Measurements from ENCODE around the gene ZNF670.

ZNF670 gene

GRCh38 chr1:247113094-247113497 is 34.5 kb upstream of the ZNF670 start:
- no peak for DNase-seq
- peaks cover 0 to 3% of the 10 kb centered on the region in 2 donors for H3K27me3 ChIP-seq
- H3K9me3 ChIP-seq = no peaks in the 10 kb centered on the region
- intact Hi-C loops (cut with DNase I; ENCODE audit: low total_unique reads) = loop anchor here (10.0 kb wide), 1 partner anchor 52 kb away; no protein-coding TSS in a partner anchor
- H3K4me1 ChIP-seq = peaks cover 0 to 14% (median 11%) of the 10 kb centered on the region in 4 donors
- H3K4me3 ChIP-seq = no peak overlapping the region
- H3K27ac ChIP-seq = no peak overlapping the region
- no peaks in the 10 kb centered on the region for H3K36me3 ChIP-seq
- TF ChIP-seq, protein P1, sequence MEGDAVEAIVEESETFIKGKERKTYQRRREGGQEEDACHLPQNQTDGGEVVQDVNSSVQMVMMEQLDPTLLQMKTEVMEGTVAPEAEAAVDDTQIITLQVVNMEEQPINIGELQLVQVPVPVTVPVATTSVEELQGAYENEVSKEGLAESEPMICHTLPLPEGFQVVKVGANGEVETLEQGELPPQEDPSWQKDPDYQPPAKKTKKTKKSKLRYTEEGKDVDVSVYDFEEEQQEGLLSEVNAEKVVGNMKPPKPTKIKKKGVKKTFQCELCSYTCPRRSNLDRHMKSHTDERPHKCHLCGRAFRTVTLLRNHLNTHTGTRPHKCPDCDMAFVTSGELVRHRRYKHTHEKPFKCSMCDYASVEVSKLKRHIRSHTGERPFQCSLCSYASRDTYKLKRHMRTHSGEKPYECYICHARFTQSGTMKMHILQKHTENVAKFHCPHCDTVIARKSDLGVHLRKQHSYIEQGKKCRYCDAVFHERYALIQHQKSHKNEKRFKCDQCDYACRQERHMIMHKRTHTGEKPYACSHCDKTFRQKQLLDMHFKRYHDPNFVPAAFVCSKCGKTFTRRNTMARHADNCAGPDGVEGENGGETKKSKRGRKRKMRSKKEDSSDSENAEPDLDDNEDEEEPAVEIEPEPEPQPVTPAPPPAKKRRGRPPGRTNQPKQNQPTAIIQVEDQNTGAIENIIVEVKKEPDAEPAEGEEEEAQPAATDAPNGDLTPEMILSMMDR (IDR thresholded peaks at IDR 0.05) = no peak

- H3K27ac ChIP-seq = peak overlapping the region; percentile 79 to 95
- TF ChIP-seq, protein P1 (IDR thresholded peaks at IDR 0.05) = no peak
- DNase-seq = no peak
- no peaks in the 10 kb centered on the region for H3K9me3 ChIP-seq
- no peaks in the 10 kb centered on the region for H3K36me3 ChIP-seq
- H3K4me3 ChIP-seq = peak overlapping the region; percentile 74 to 100
- intact Hi-C loops (cut with DNase I; ENCODE audit: low total_unique reads) = loop anchor here (10.0 kb wide), 1 partner anchor 52 kb away; no protein-coding TSS in a partner anchor
- peaks cover 0 to 14% (median 11%) of the 10 kb centered on the region in 4 donors for H3K4me1 ChIP-seq
- peaks cover 0 to 3% of the 10 kb centered on the region in 2 donors for H3K27me3 ChIP-seq
Measured at GRCh38 chr1:247112479-247112781, 33.8 kb upstream of the ZNF670 start.

DNA sequence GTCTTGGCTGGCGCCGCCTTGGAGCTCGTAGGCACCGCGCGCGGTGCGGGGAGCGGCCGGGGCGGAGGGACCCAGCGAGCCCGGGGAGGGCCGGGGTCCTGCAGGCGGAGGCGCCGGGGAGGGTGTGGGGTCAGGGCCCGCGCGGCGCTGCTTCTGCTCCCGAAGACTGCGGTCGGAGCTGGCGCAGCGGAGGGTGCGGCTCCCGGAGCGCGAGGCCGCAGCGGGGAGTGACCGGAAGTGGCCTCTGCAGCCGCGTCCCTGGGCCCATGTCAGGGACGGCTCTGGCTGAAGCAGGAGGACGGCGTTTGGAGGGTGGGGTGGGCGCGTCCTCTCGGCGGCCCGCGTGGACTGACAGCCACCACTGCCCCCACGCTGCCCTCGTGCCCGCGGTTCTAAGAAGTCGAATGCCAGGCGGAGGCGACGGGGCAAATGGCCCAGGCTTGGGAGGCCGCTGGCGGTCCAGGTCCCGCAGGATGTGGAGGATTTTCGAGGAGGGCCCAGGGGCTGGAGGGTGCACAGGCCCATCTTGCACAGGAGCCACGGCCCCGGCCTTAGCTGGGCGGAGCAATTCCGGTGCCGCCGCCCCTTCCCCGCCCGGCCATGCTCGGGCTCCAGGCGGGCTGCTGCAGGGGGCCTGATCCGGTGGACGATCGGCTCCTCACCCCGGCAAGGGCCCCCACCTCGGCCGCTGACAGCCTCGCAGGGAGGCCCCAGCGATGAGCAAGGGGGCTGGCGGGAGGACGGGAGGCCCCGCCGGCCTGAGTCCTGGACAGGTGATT is 33.3 kb upstream of the ZNF670 start:
- DNase-seq = peak; percentile 63 to 87
- peaks cover 0 to 3% of the 10 kb centered on the region in 2 donors for H3K27me3 ChIP-seq
- peak overlapping the region; percentile 79 to 95 for H3K27ac ChIP-seq
- no peaks in the 10 kb centered on the region for H3K9me3 ChIP-seq
- H3K4me1 ChIP-seq = peaks cover 0 to 14% (median 11%) of the 10 kb centered on the region in 4 donors
- H3K4me3 ChIP-seq = peak overlapping the region; percentile 74 to 100
- TF ChIP-seq, protein P1 (IDR thresholded peaks at IDR 0.05) = no peak
- intact Hi-C loops (cut with DNase I; ENCODE audit: low total_unique reads) = loop anchor here (10.0 kb wide), 1 partner anchor 53 kb away; no protein-coding TSS in a partner anchor
- no peaks in the 10 kb centered on the region for H3K36me3 ChIP-seq

DNA sequence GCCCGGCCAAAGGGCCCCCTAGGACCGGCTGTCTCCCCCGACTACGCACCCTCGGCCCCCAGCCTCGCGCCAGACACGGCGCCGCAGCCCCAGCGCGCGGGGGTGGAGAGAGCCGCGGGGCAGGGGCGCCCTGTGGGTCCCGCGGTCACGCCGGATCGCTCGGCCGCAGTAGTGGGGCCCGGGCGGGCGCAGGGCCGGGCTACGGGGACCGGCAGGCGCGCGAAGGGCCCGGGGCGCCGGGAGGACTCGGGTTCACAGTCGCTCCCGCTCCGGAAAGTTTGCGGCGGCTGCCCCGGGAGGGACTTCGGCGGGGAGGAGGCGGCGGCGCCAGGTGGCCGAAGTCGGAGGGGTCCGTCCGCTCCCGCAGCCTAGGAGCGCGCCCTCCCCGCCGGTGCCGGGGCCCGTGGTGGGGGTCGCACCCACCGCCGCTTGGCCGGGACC is 32.7 kb upstream of the ZNF670 start:
- DNase-seq = no peak

GRCh38 chr1:247110627-247111258 is 32.1 kb upstream of the ZNF670 start:
- peak overlapping the region; percentile 79 to 95 for H3K27ac ChIP-seq
- no peaks in the 10 kb centered on the region for H3K36me3 ChIP-seq
- H3K4me3 ChIP-seq = peak overlapping the region; percentile 74 to 100
- H3K4me1 ChIP-seq = peaks cover 0 to 14% (median 11%) of the 10 kb centered on the region in 4 donors
- H3K27me3 ChIP-seq = peaks cover 0 to 3% of the 10 kb centered on the region in 2 donors
- H3K9me3 ChIP-seq = no peaks in the 10 kb centered on the region
- intact Hi-C loops (cut with DNase I; ENCODE audit: low total_unique reads) = loop anchor here (10.0 kb wide), 1 partner anchor 54 kb away; no protein-coding TSS in a partner anchor
- TF ChIP-seq, protein P1 (IDR thresholded peaks at IDR 0.05) = no peak
- DNase-seq = no peak

More for the DNA sequence above, 32.7 kb upstream of the ZNF670 start:
- intact Hi-C loops (cut with DNase I; ENCODE audit: low total_unique reads) = loop anchor here (10.0 kb wide), 1 partner anchor 54 kb away; no protein-coding TSS in a partner anchor
- Histone ChIP-seq H3K4me1 (peaks cover 0 to 14% (median 11%) of the 10 kb centered on the region in 4 donors), H3K4me3 (peak overlapping the region; percentile 74 to 100), H3K36me3 (no peaks in the 10 kb centered on the region), H3K9me3 (no peaks in the 10 kb centered on the region), H3K27ac (peak overlapping the region; percentile 79 to 95), H3K27me3 (peaks cover 0 to 3% of the 10 kb centered on the region in 2 donors)
- TF ChIP-seq, protein P1 (IDR thresholded peaks at IDR 0.05) = no peak
